Kidney epithelial cell (primary cell): ENCODE data around the gene KIAA0408. TPM values are rescaled to one million over a fixed set of nuclear protein-coding genes. Genes with fewer than 3 reads are reported as not detected.

Experiments
- DNase-seq: peaks from one replicate; pipeline ENCODE4 v3.0.0-alpha.2; 2010; ENCODE audit warnings: low read depth
- H3K27me3 ChIP-seq: 2 replicates; pipeline ENCODE4 v1.6.0; 2011; ENCODE audit warnings: low read length; ENCODE audit not compliant: control insufficient read depth, insufficient read depth
- H3K36me3 ChIP-seq: 2 replicates; pipeline ENCODE4 v1.5.1; 2011; ENCODE audit warnings: low read length; ENCODE audit not compliant: control insufficient read depth, insufficient read depth
- H3K4me3 ChIP-seq: 2 replicates; pipeline ENCODE4 v1.5.1; 2011; ENCODE audit warnings: low read depth, mild to moderate bottlenecking, control low read depth, low read length
- CTCF ChIP-seq: IDR thresholded peaks from 2 replicates; pipeline ENCODE4 v1.5.1; 2011; ENCODE audit warnings: mild to moderate bottlenecking, moderate library complexity, low read length, control low read depth, inconsistent platforms; ENCODE audit not compliant: insufficient read depth, poor library complexity, severe bottlenecking
- total RNA-seq: library from RNA; depleted of rRNA; stranded (reverse); fragments of >200 nt; gene quantifications from 2 replicates; pipeline ENCODE4 v1.2.3, GENCODE V29; 2015

KIAA0408 gene
- total RNA-seq, 1 donor from 2014 or later, result 13.5 TPM

DNA sequence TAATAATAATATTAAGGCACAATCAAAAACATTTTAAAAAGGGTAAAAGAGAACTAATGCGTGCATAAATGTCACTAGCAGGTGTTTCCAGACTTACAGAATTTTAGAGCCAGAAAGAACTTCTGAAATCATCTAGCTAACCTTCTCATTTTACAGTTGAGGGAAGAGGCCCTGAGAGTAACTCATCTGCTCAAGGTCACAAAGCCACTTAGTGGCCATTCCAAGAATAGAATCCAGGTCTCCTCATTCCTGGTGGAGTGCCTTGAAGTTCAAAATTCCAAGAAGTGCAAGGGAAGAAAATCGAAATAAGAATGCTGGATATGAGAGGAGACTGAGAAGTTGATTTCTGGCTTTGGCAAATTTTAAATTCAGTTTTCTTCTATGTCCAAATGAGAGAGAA lies 3.2 kb upstream of the KIAA0408 start:
- no peak for TF ChIP-seq CTCF
- no peak for DNase-seq
- Histone ChIP-seq H3K4me3 (no peak overlapping the region), H3K36me3 (no peaks in the 10 kb centered on the region), H3K27me3 (no peaks in the 10 kb centered on the region)

GRCh38 chr6:127460465-127460864 lies 1.3 kb upstream of the KIAA0408 start:
- Histone ChIP-seq H3K4me3 (no peak overlapping the region), H3K27me3 (no peaks in the 10 kb centered on the region), H3K36me3 (no peaks in the 10 kb centered on the region)
- no peak for TF ChIP-seq CTCF
- no peak for DNase-seq

- no peak overlapping the region for H3K4me3 ChIP-seq
- DNase-seq, result no peak
- H3K27me3 ChIP-seq, result no peaks in the 10 kb centered on the region
- no peaks in the 10 kb centered on the region for H3K36me3 ChIP-seq
- TF ChIP-seq CTCF, result no peak
These were observed 372 bp downstream of the KIAA0408 start for GRCh38 chr6:127458817-127459216.

DNA sequence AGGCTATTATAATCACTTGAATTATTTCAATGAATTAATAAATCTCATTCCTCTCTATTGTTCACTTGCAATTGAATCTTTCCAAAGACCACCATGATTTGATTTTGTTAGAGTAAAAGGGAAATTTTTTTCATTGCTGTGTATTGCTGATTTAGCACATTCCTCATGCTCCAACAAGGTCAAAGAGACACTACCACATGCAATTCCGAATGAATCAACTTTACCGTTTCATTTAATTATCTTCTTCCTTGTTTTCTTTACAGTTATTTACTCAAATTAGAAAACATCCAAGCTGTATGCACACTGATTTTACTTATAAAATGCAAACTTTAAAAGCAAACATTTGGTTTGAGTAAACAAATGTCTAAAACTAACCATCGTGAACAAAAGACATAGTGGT lies 967 bp downstream of the KIAA0408 start:
- no peak for DNase-seq
- TF ChIP-seq CTCF, result no peak
- H3K36me3 ChIP-seq, result no peaks in the 10 kb centered on the region
- H3K4me3 ChIP-seq, result no peak overlapping the region
- no peaks in the 10 kb centered on the region for H3K27me3 ChIP-seq

DNA sequence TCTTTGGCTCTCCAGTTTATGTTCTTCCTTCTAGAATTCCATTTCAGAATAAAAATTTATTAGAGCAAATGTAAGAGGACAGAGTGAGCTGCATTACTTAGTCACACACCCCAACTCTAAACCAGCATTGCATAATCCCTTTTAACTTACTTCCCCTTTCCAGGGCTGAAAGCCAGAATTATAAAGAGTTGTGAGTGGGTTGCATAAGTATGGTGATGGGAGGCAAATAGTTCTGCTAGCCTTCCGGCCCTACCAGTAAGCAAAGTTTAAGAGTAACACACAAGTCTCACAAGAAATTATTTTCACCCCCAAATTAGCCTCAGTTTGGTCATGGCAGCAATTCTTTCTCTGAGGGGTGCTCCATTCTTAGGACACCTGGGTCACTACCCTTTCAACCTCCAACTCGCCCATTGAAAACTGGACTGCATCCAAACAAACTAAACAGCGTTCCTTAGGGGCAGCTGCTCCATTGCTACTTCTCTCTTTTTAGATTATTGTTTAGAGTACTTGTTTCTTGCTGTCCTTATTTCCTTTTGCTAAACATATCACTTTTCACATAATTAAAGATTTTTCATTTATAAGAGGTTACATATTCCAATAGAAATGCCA lies 1.6 kb downstream of the KIAA0408 start:
- no peaks in the 10 kb centered on the region for H3K27me3 ChIP-seq
- no peak for DNase-seq
- TF ChIP-seq CTCF, result no peak
- H3K4me3 ChIP-seq, result no peak overlapping the region
- H3K36me3 ChIP-seq, result no peaks in the 10 kb centered on the region

DNA sequence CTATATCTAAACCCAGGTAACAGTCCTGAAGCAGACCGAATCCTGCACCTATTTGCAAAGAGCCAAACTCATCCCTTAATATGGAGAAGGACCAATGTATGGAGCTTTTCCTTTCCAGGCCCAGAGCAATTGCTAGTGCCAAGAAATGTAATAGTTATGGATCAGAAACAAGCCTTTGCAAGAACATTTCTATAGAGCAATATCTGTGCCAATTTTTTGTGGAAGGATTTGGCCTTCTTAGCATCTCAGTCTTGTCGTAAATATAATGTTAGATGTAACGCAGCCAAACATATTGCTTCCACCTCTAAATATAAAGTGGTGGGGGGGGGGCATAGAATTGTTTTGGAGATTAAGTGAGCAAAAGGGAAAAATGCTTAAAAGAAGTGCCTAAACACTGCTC lies 2.7 kb downstream of the KIAA0408 start:
- Histone ChIP-seq H3K27me3 (no peaks in the 10 kb centered on the region), H3K4me3 (no peak overlapping the region), H3K36me3 (no peaks in the 10 kb centered on the region)
- TF ChIP-seq CTCF, result no peak
- no peak for DNase-seq
